B cell (primary cell): ENCODE measurements around the gene TEX264. TPM values are rescaled to one million over a fixed set of nuclear protein-coding genes. Genes with fewer than 3 reads are reported as not detected.

ENCODE experiments used
- ATAC-seq: fragments of 200-7000 bp; cut with Tn5 transposase; one replicate; pipeline ENCODE4 v1.10.0; 2021; ENCODE audit warnings: low read depth, mild to moderate bottlenecking, moderate number of reproducible peaks, moderate library complexity
- CTCF ChIA-PET: fragments of 350-600 bp; sonication (Branson Sonifier 250); formaldehyde crosslinking; loops from one replicate; lab custom pipeline; 2021; ENCODE audit warnings: antibody characterized with exemption, inconsistent platforms; lab: Charles Lee
- POLR2A ChIA-PET: fragments of 350-600 bp; sonication (Branson Sonifier 250); formaldehyde crosslinking; loops from one replicate; lab custom pipeline; 2021; ENCODE audit warnings: antibody characterized with exemption; lab: Charles Lee
- DNase-seq: peaks from one replicate; pipeline ENCODE4 v3.0.0; 2013
- H2AFZ ChIP-seq: 2 replicates; pipeline ENCODE4 v1.6.1; 2012; ENCODE audit warnings: mild to moderate bottlenecking, low read depth, low read length; ENCODE audit not compliant: insufficient read depth, poor library complexity, severe bottlenecking
- H3K27ac ChIP-seq, 2 donors: 1 replicate in 1 of 2; 2 replicates in 1 of 2; pipeline ENCODE4 v1.5.1; 2012 to 2013; ENCODE audit warnings: low read length in 2 of 2, mild to moderate bottlenecking in 2 of 2, moderate library complexity in 1 of 2
- H3K27me3 ChIP-seq, 4 experiments: fragments of 200-600 bp in 1 of 4; sonication (generic) in 1 of 4; replicated peaks in 1 of 4; 1 replicate in 2 of 4; 2 replicates in 2 of 4; pipeline versions ENCODE4 v1.6.1 to v1.7.0; 2013 to 2016; ENCODE audit warnings: low read length in 3 of 4, mild to moderate bottlenecking in 2 of 4, mixed read lengths in 1 of 4, moderate library complexity in 1 of 4; ENCODE audit not compliant: insufficient read depth in 4 of 4, control insufficient read depth in 3 of 4; ENCODE audit errors: control extremely low read depth in 1 of 4
- H3K36me3 ChIP-seq, 2 experiments: replicated peaks in 1 of 2; 1 replicate in 1 of 2; 2 replicates in 1 of 2; pipeline versions ENCODE4 v1.6.1 to v1.7.1; 2013; ENCODE audit warnings: low read length in 1 of 2; ENCODE audit not compliant: insufficient read depth in 2 of 2, control insufficient read depth in 1 of 2; ENCODE audit errors: control extremely low read depth in 1 of 2, extremely low read depth in 1 of 2
- H3K4me1 ChIP-seq, 2 donors: fragments of 200-600 bp in 1 of 2; sonication (generic) in 1 of 2; 1 replicate in 1 of 2; 2 replicates in 1 of 2; pipeline versions ENCODE4 v1.5.1 to v1.6.1; 2013 to 2017; ENCODE audit warnings: low read length in 2 of 2; ENCODE audit not compliant: control insufficient read depth in 2 of 2, insufficient read depth in 2 of 2
- H3K4me2 ChIP-seq: replicated peaks from 2 replicates; pipeline ENCODE3; 2012; ENCODE audit warnings: mild to moderate bottlenecking, low read depth, low read length; ENCODE audit not compliant: poor library complexity, severe bottlenecking
- H3K4me3 ChIP-seq, 5 experiments: fragments of 200-600 bp in 1 of 5; sonication (generic) in 1 of 5; 1 replicate in 3 of 5; 2 replicates in 2 of 5; pipeline versions ENCODE4 v1.5.1 to v1.7.0; 2011 to 2016; ENCODE audit warnings: low read length in 4 of 5, mild to moderate bottlenecking in 4 of 5, low read depth in 2 of 5, control low read depth in 1 of 5, moderate library complexity in 1 of 5; ENCODE audit not compliant: insufficient read depth in 1 of 5; ENCODE audit errors: control extremely low read depth in 1 of 5, extremely low read depth in 1 of 5
- H3K79me2 ChIP-seq: fragments of 200-600 bp; sonication (generic); one replicate; pipeline ENCODE4 v1.6.0; 2016; ENCODE audit warnings: low read length; ENCODE audit not compliant: control insufficient read depth, insufficient read depth
- H3K9ac ChIP-seq: fragments of 200-600 bp; sonication (generic); 2 replicates; pipeline ENCODE4 v1.6.1; 2017; ENCODE audit warnings: mild to moderate bottlenecking, low read length, moderate library complexity
- H3K9me3 ChIP-seq, 3 donors: one replicate each; pipeline versions ENCODE4 v1.6.1 to v1.7.1; 2013; ENCODE audit warnings: low read length in 2 of 3; ENCODE audit not compliant: control insufficient read depth in 2 of 3, insufficient read depth in 1 of 3; ENCODE audit errors: control extremely low read depth in 1 of 3
- H4K20me1 ChIP-seq: 2 replicates; pipeline ENCODE4 v1.6.0; 2012; ENCODE audit warnings: mild to moderate bottlenecking, low read length; ENCODE audit not compliant: insufficient read depth, control insufficient read depth, poor library complexity, severe bottlenecking
- H3K27ac Mint-ChIP-seq: one replicate; pipeline ENCODE4 v1.8.0; 2021; ENCODE audit warnings: mixed read lengths
- H3K27me3 Mint-ChIP-seq: one replicate; pipeline ENCODE4 v1.8.0; 2021; ENCODE audit warnings: mixed read lengths
- H3K4me1 Mint-ChIP-seq: one replicate; pipeline ENCODE4 v1.8.0; 2021; ENCODE audit warnings: mixed read lengths
- H3K4me3 Mint-ChIP-seq: one replicate; pipeline ENCODE4 v1.8.0; 2021; ENCODE audit warnings: mixed read lengths
- H3K9me3 Mint-ChIP-seq: one replicate; pipeline ENCODE4 v1.8.0; 2022; ENCODE audit warnings: mixed read lengths; ENCODE audit not compliant: insufficient read depth
- CTCF ChIP-seq: fragments of 200-600 bp; IDR thresholded peaks from one replicate; pipeline ENCODE4 v1.8.0; 2022; ENCODE audit warnings: antibody characterized with exemption, mild to moderate bottlenecking
- EZH2 ChIP-seq: IDR thresholded peaks from 2 replicates; pipeline ENCODE4 v1.6.1; 2012; ENCODE audit warnings: borderline replicate concordance, low read depth, mild to moderate bottlenecking, moderate library complexity, low read length; ENCODE audit not compliant: insufficient read depth, poor library complexity, severe bottlenecking
- WGBS: methylation state at CpG from one replicate; pipeline ENCODE4 v1.1.5; 2013; ENCODE audit warnings: missing lambda C conversion rate; ENCODE audit not compliant: insufficient coverage; 5-methylcytosine and 5-hydroxymethylcytosine counted together
- intact Hi-C: fragments of 100-400 bp; cut with micrococcal nuclease; formaldehyde crosslinking; loops from one replicate; pipeline ENCODE4 v1.10.0; 2022
- polyA plus RNA-seq: library from polyadenylated mRNA; depleted of rRNA; stranded (reverse); fragments of >200 nt; gene quantifications from 2 replicates; pipeline ENCODE4 v1.2.3, GENCODE V29; 2012
- total RNA-seq, 2 donors: library from RNA; stranded (reverse); fragments of 120-200 nt in 1 of 2; gene quantifications; 1 replicate in 1 of 2; 2 replicates in 1 of 2; pipeline versions ENCODE4 v1.2.3 to v1.2.4, GENCODE V29; 2013 to 2022

Gene TEX264
- total and polyA plus RNA-seq, 2 donors (not counting 1 experiment from before 2014, with no cell fraction given): 39.1 to 79.7 TPM

- Histone ChIP-seq H3K27me3 (no peaks in the 10 kb centered on the region), H3K4me1 (peaks cover 4 to 6% of the 10 kb centered on the region in 2 donors), H3K27ac (no peak overlapping the region), H3K9ac (no peak overlapping the region), H2AFZ (no peak overlapping the region), H4K20me1 (no peaks in the 10 kb centered on the region), H3K4me2 (no peak overlapping the region), H3K4me3 (no peak overlapping the region), H3K9me3 (no peaks in the 10 kb centered on the region), H3K79me2 (no peaks in the 10 kb centered on the region), H3K36me3 (no peaks in the 10 kb centered on the region)
- DNase-seq (no peak), ATAC-seq (no peak)
- Mint-ChIP-seq H3K9me3 (no peaks in the 10 kb centered on the region), H3K4me3 (no peak overlapping the region), H3K4me1 (peaks cover 3% of the 10 kb centered on the region), H3K27ac (no peak overlapping the region), H3K27me3 (peaks cover 3% of the 10 kb centered on the region)
- 89% methylated on average over 36 of the region's 36 CpGs for WGBS
- intact Hi-C loops: no loop called here
- TF ChIP-seq CTCF: no peak
- TF ChIP-seq EZH2: no peak
- POLR2A ChIA-PET: no interaction called here
- CTCF ChIA-PET: no interaction called here
These were observed 44.4 kb downstream of the TEX264 start for GRCh38 chr3:51715231-51715976.

GRCh38 chr3:51715977-51716294, 44.9 kb downstream of the TEX264 start:
- ChIA-PET CTCF (no interaction called here), POLR2A (no interaction called here)
- no peak for ATAC-seq

More at GRCh38 chr3:51715977-51716294, 44.9 kb downstream of the TEX264 start:
- Histone ChIP-seq H3K4me2 (no peak overlapping the region), H3K4me1 (peaks cover 4 to 6% of the 10 kb centered on the region in 2 donors), H3K9ac (no peak overlapping the region), H3K79me2 (no peaks in the 10 kb centered on the region), H3K27ac (no peak overlapping the region), H3K4me3 (no peak overlapping the region), H3K9me3 (no peaks in the 10 kb centered on the region), H3K36me3 (no peaks in the 10 kb centered on the region), H2AFZ (no peak overlapping the region), H4K20me1 (no peaks in the 10 kb centered on the region), H3K27me3 (no peaks in the 10 kb centered on the region)
- intact Hi-C loops: no loop called here
- TF ChIP-seq CTCF: no peak
- TF ChIP-seq EZH2: no peak
- Mint-ChIP-seq H3K4me1 (peaks cover 3% of the 10 kb centered on the region), H3K4me3 (no peak overlapping the region), H3K27ac (no peak overlapping the region), H3K9me3 (no peaks in the 10 kb centered on the region), H3K27me3 (peaks cover 3% of the 10 kb centered on the region)
- no peak for DNase-seq
- 95% methylated on average over 7 of the region's 8 CpGs for WGBS
